H9 (cell line): ENCODE data around the gene KLC4. TPM values are rescaled to one million over a fixed set of nuclear protein-coding genes. Genes with fewer than 3 reads are reported as not detected.

Source experiments
- DNase-seq: peaks from one replicate; pipeline ENCODE4 v3.0.0-alpha.2; 2017
- H2AFZ ChIP-seq: one replicate; pipeline ENCODE4 v1.6.1; 2013; ENCODE audit warnings: mild to moderate bottlenecking, low read length, control low read depth, moderate library complexity
- H2AK5ac ChIP-seq: 2 replicates; pipeline ENCODE4 v1.6.1; 2013; ENCODE audit warnings: low read length, control low read depth, mixed read lengths; ENCODE audit not compliant: insufficient read length
- H2BK120ac ChIP-seq: one replicate; pipeline ENCODE4 v1.6.1; 2013; ENCODE audit warnings: low read depth, mild to moderate bottlenecking, low read length, control low read depth, inconsistent platforms; ENCODE audit not compliant: poor library complexity, severe bottlenecking
- H2BK12ac ChIP-seq: 2 replicates; pipeline ENCODE4 v1.6.1; 2013; ENCODE audit warnings: low read length, control low read depth, mixed read lengths, low read depth; ENCODE audit not compliant: insufficient read length
- H2BK15ac ChIP-seq: 2 replicates; pipeline ENCODE4 v1.6.1; 2013; ENCODE audit warnings: low read depth, low read length, control low read depth
- H2BK20ac ChIP-seq: one replicate; pipeline ENCODE4 v1.6.1; 2013; ENCODE audit warnings: low read depth, mild to moderate bottlenecking, low read length, control low read depth, inconsistent platforms; ENCODE audit not compliant: poor library complexity, severe bottlenecking
- H2BK5ac ChIP-seq: 2 replicates; pipeline ENCODE4 v1.6.1; 2013; ENCODE audit warnings: low read length, control low read depth, mixed read lengths; ENCODE audit not compliant: insufficient read length
- H3K14ac ChIP-seq: 2 replicates; pipeline ENCODE4 v1.6.1; 2013; ENCODE audit warnings: low read length, control low read depth; ENCODE audit not compliant: insufficient read depth
- H3K18ac ChIP-seq: 2 replicates; pipeline ENCODE4 v1.6.1; 2013; ENCODE audit warnings: low read depth, mild to moderate bottlenecking, mixed read lengths, low read length, control low read depth; ENCODE audit not compliant: insufficient read length
- H3K23ac ChIP-seq: 2 replicates; pipeline ENCODE4 v1.6.1; 2013; ENCODE audit warnings: low read length, control low read depth, mixed read lengths, low read depth; ENCODE audit not compliant: insufficient read length
- H3K23me2 ChIP-seq: 2 replicates; pipeline ENCODE4 v1.6.1; 2013; ENCODE audit warnings: low read depth, mild to moderate bottlenecking, mixed read lengths, low read length, control low read depth; ENCODE audit not compliant: insufficient read length, poor library complexity, severe bottlenecking
- H3K27ac ChIP-seq: 2 replicates; pipeline ENCODE4 v1.5.1; 2013; ENCODE audit warnings: low read length, control low read depth, mixed read lengths, low read depth; ENCODE audit not compliant: insufficient read length
- H3K27me3 ChIP-seq: 2 replicates; pipeline ENCODE4 v1.6.1; 2013; ENCODE audit warnings: low read length, control low read depth, inconsistent platforms; ENCODE audit not compliant: insufficient read depth
- H3K4ac ChIP-seq: 2 replicates; pipeline ENCODE4 v1.6.1; 2013; ENCODE audit warnings: low read depth, mild to moderate bottlenecking, control low read depth, inconsistent platforms, low read length, moderate library complexity
- H3K4me1 ChIP-seq: 2 replicates; pipeline ENCODE4 v1.6.1; 2013; ENCODE audit warnings: low read length, control low read depth, inconsistent platforms; ENCODE audit not compliant: insufficient read depth
- H3K4me2 ChIP-seq: 2 replicates; pipeline ENCODE4 v1.6.1; 2013; ENCODE audit warnings: low read length, control low read depth, mixed read lengths; ENCODE audit not compliant: insufficient read length, insufficient read depth
- H3K56ac ChIP-seq: 2 replicates; pipeline ENCODE4 v1.6.1; 2013; ENCODE audit warnings: low read depth, mild to moderate bottlenecking, mixed read lengths, low read length, control low read depth; ENCODE audit not compliant: insufficient read length
- H3K79me1 ChIP-seq: 2 replicates; pipeline ENCODE4 v1.6.1; 2013; ENCODE audit warnings: low read depth, mild to moderate bottlenecking, moderate library complexity, low read length, control low read depth, inconsistent platforms; ENCODE audit not compliant: insufficient read depth, poor library complexity, severe bottlenecking
- H3K79me2 ChIP-seq: 2 replicates; pipeline ENCODE4 v1.6.1; 2013; ENCODE audit warnings: low read length, control low read depth, inconsistent platforms; ENCODE audit not compliant: insufficient read depth
- H3K9ac ChIP-seq: 2 replicates; pipeline ENCODE4 v1.6.1; 2013; ENCODE audit warnings: low read length, control low read depth, mixed read lengths; ENCODE audit not compliant: insufficient read length; ENCODE audit errors: extremely low read depth
- H3K9me3 ChIP-seq: one replicate; pipeline ENCODE4 v1.6.1; 2013; ENCODE audit warnings: low read depth, low read length, inconsistent platforms; ENCODE audit not compliant: control insufficient read depth
- H3T11ph ChIP-seq: one replicate; pipeline ENCODE4 v1.6.1; 2013; ENCODE audit warnings: mild to moderate bottlenecking, low read length, control low read depth, inconsistent platforms
- H4K20me1 ChIP-seq: one replicate; pipeline ENCODE4 v1.6.1; 2013; ENCODE audit not compliant: control insufficient read depth, insufficient read length, insufficient read depth
- H4K5ac ChIP-seq: 2 replicates; pipeline ENCODE4 v1.6.1; 2013; ENCODE audit warnings: low read depth, mild to moderate bottlenecking, mixed read lengths, low read length, control low read depth; ENCODE audit not compliant: insufficient read length
- H4K8ac ChIP-seq: replicated peaks from 2 replicates; pipeline ENCODE4 v1.6.1; 2013; ENCODE audit warnings: low read length, control low read depth, mixed read lengths, low read depth; ENCODE audit not compliant: insufficient read length
- H4K91ac ChIP-seq: 2 replicates; pipeline ENCODE4 v1.6.1; 2013; ENCODE audit warnings: low read depth, mild to moderate bottlenecking, moderate library complexity, mixed read lengths, low read length, control low read depth; ENCODE audit not compliant: insufficient read length
- H3K27ac Mint-ChIP-seq, 3 experiments: 2 replicates in 2 of 3; 3 replicates in 1 of 3; pipeline ENCODE4 v1.8.0; 2020 to 2021; ENCODE audit warnings: mixed read lengths in 3 of 3, mild to moderate bottlenecking in 1 of 3, moderate library complexity in 1 of 3
- H3K27me3 Mint-ChIP-seq: 2 replicates; pipeline ENCODE4 v1.8.0; 2021; ENCODE audit warnings: low read depth, mild to moderate bottlenecking, moderate library complexity, mixed read lengths
- H3K36me3 Mint-ChIP-seq, 3 experiments: 2 replicates in 2 of 3; 3 replicates in 1 of 3; pipeline ENCODE4 v1.8.0; 2020 to 2021; ENCODE audit warnings: low read depth in 3 of 3, mixed read lengths in 3 of 3; ENCODE audit not compliant: insufficient read depth in 1 of 3
- H3K4me1 Mint-ChIP-seq, 2 experiments: 2 replicates each; pipeline ENCODE4 v1.8.0; 2020; ENCODE audit warnings: mixed read lengths in 2 of 2
- H3K4me3 Mint-ChIP-seq, 2 experiments: 2 replicates in 1 of 2; 3 replicates in 1 of 2; pipeline ENCODE4 v1.8.0; 2020 to 2021; ENCODE audit warnings: mild to moderate bottlenecking in 2 of 2, mixed read lengths in 2 of 2, moderate library complexity in 1 of 2
- H3K9me3 Mint-ChIP-seq, 2 experiments: 2 replicates in 1 of 2; 3 replicates in 1 of 2; pipeline ENCODE4 v1.8.0; 2020; ENCODE audit warnings: mild to moderate bottlenecking in 2 of 2, mixed read lengths in 2 of 2, moderate library complexity in 1 of 2
- CTCF ChIP-seq: fragments of 200-600 bp; sonication (generic); conservative IDR thresholded peaks from 3 replicates; pipeline ENCODE4 v1.8.0; 2021; ENCODE audit warnings: antibody characterized with exemption, mild to moderate bottlenecking
- WGBS: extraction: QIAGEN DNeasy Blood & Tissue Kit; methylation state at CpG from one replicate; pipeline ENCODE4 v1.1.7; 2013; ENCODE audit warnings: missing lambda C conversion rate, low lambda C conversion rate, mixed read lengths; ENCODE audit not compliant: insufficient read length; ENCODE audit errors: extremely low coverage; 5-methylcytosine and 5-hydroxymethylcytosine counted together
- total RNA-seq: library from RNA; stranded (reverse); gene quantifications from 2 replicates; pipeline ENCODE4 v1.2.1, GENCODE V29; 2021

KLC4 gene
- total RNA-seq, 1 experiment from 2014 or later: 29.7 TPM

GRCh38 chr6:43077333-43077809, 17.9 kb downstream of the KLC4 start:
- H3K27ac ChIP-seq: no peak overlapping the region
- no peak overlapping the region for H2BK12ac ChIP-seq
- H3K9ac ChIP-seq: peak overlapping the region; percentile 76
- H3K27me3 ChIP-seq: no peaks in the 10 kb centered on the region
- no peak overlapping the region for H3T11ph ChIP-seq
- Mint-ChIP-seq H3K36me3 (peaks cover 9 to 24% (median 18%) of the 10 kb centered on the region in 3 experiments), H3K9me3 (no peaks in the 10 kb centered on the region), H3K27me3 (no peaks in the 10 kb centered on the region), H3K4me3 (peak overlapping the region; percentile 85 to 90), H3K4me1 (peaks cover 27 to 42% of the 10 kb centered on the region in 2 experiments), H3K27ac (0 out of 7 replicates have a peak overlapping the region, but pooled peaks of 1 of the 3 experiments have one; percentile 85)
- no peak overlapping the region for H2AK5ac ChIP-seq
- H3K79me2 ChIP-seq: peaks cover 20% of the 10 kb centered on the region; the same call in 1 of the 2 replicates
- peak overlapping the region; percentile 94; the same call in 1 of the 2 replicates for H3K14ac ChIP-seq
- no peaks in the 10 kb centered on the region for H3K9me3 ChIP-seq
- H3K56ac ChIP-seq: no peak overlapping the region
- no peak overlapping the region for H2BK15ac ChIP-seq
- no peaks in the 10 kb centered on the region for H4K20me1 ChIP-seq
- no peak for TF ChIP-seq CTCF
- no peak for DNase-seq
- WGBS: no CpG with 5 or more reads among the region's 8 CpGs
- H3K4me2 ChIP-seq: peak overlapping the region; percentile 72
- no peak overlapping the region for H4K5ac ChIP-seq
- H2BK120ac ChIP-seq: no peak overlapping the region
- peaks cover 13% of the 10 kb centered on the region for H3K4me1 ChIP-seq
- peaks cover 10% of the 10 kb centered on the region for H3K23me2 ChIP-seq
- no peak overlapping the region for H4K91ac ChIP-seq
- H3K23ac ChIP-seq: no peak overlapping the region
- no peak overlapping the region for H2BK5ac ChIP-seq
- no peak overlapping the region for H2AFZ ChIP-seq
- H3K4ac ChIP-seq: no peak overlapping the region
- H2BK20ac ChIP-seq: no peak overlapping the region
- H3K79me1 ChIP-seq: peaks cover 11% of the 10 kb centered on the region
- H4K8ac ChIP-seq: no peak overlapping the region
- H3K18ac ChIP-seq: no peak overlapping the region
